Lower lobe of right lung (tissue), 2 donors: Measurements from ENCODE around the gene FERMT3. TPM values are rescaled to one million over a fixed set of nuclear protein-coding genes. Genes with fewer than 3 reads are reported as not detected.

ENCODE experiments used
- ATAC-seq, 2 donors: fragments of 200-7000 bp; cut with Tn5 transposase; one replicate each; pipeline ENCODE4 v1.9.1; 2020 to 2022; ENCODE audit warnings: mild to moderate bottlenecking in 2 of 2, moderate library complexity in 2 of 2
- DNase-seq: peaks from one replicate; pipeline ENCODE4 v3.0.0-alpha.2; 2020
- H3K27ac ChIP-seq: fragments of 200-600 bp; one replicate; pipeline ENCODE4 v1.8.0; 2022
- H3K27me3 ChIP-seq: fragments of 200-600 bp; one replicate; pipeline ENCODE4 v1.8.0; 2022; ENCODE audit warnings: low read depth
- H3K36me3 ChIP-seq: fragments of 200-600 bp; one replicate; pipeline ENCODE4 v1.8.0; 2022; ENCODE audit warnings: mild to moderate bottlenecking
- H3K4me1 ChIP-seq: fragments of 200-600 bp; one replicate; pipeline ENCODE4 v1.8.0; 2022
- H3K4me3 ChIP-seq: fragments of 200-600 bp; one replicate; pipeline ENCODE4 v1.8.0; 2022; ENCODE audit warnings: mild to moderate bottlenecking
- H3K9me3 ChIP-seq: fragments of 200-600 bp; one replicate; pipeline ENCODE4 v1.8.0; 2022
- intact Hi-C: fragments of 100-400 bp; cut with DNase I; formaldehyde crosslinking; loops from one replicate; pipeline ENCODE4 v1.11.0; 2022
- total RNA-seq: library from RNA; stranded (reverse); fragmentation: NEBNext Ultra II Directional; extraction: Animal tissue kit (Norgen Biotek cat#: 25700); gene quantifications from one replicate; pipeline ENCODE4 v1.2.1, GENCODE V29; 2021
- TF ChIP-seq, protein P1 (sequence below): fragments of 200-600 bp; IDR thresholded peaks from one replicate; pipeline ENCODE4 v1.8.0; 2022; ENCODE audit warnings: antibody characterized with exemption, mild to moderate bottlenecking
- donor health status: DM: no; HTN: yes; CAD: no; lungs with severe emphysema.

FERMT3 gene
- total RNA-seq, 1 donor from 2014 or later, result 92.0 TPM

DNA sequence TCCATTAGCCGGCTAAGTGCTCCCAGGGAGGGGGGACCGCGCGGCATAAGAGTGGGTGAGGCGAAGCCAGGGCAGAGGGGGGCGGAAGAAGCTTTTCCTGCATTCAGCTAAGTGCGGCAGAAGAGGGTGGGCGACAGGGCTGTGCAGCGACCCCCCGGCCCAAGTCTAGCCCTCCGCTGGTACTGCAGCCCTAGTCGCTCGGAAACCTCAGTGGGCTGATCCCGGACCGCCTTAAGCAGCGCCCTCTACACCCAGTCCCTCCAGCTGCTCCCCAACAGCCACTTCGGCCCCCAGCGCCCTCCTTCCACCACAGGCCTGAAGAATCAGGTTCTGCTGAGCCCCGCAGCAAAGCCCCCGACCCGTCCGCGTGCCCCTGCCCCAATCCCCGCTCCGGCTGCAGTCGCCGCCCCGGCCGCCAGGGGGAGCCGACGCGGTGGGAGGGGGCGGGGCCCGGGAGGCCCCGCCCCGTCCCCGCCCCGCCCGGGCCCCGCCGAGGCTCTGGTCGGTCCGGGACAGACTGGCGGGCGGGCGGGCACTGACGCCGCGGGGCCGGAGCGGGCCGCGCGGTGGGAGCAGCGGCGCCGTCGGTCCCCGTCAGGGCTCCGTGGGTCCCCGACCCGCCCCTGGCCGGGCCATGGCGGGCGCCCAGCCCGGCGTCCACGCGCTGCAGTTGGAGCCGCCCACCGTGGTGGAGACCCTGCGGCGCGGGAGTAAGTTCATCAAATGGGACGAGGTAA lies 44.7 kb downstream of the FERMT3 start, which contains the start of gene PLCB3:
PLCB3 (plus strand) TSS at position 515 of the 737 bp plus-strand sequence; CDS start at position 635, 120 bp downstream.
- Histone ChIP-seq H3K9me3 (no peaks in the 10 kb centered on the region), H3K36me3 (peaks cover 20% of the 10 kb centered on the region), H3K4me1 (peaks cover 33% of the 10 kb centered on the region), H3K27ac (peak within 1 kb of the TSS; percentile 77), H3K27me3 (no peaks in the 10 kb centered on the region), H3K4me3 (peak within 1 kb of the TSS; percentile 91)
- intact Hi-C loops, result no loop called here
- DNase-seq (peak; percentile 69), ATAC-seq (peak; percentile 78 to 79)
- TF ChIP-seq, protein P1, sequence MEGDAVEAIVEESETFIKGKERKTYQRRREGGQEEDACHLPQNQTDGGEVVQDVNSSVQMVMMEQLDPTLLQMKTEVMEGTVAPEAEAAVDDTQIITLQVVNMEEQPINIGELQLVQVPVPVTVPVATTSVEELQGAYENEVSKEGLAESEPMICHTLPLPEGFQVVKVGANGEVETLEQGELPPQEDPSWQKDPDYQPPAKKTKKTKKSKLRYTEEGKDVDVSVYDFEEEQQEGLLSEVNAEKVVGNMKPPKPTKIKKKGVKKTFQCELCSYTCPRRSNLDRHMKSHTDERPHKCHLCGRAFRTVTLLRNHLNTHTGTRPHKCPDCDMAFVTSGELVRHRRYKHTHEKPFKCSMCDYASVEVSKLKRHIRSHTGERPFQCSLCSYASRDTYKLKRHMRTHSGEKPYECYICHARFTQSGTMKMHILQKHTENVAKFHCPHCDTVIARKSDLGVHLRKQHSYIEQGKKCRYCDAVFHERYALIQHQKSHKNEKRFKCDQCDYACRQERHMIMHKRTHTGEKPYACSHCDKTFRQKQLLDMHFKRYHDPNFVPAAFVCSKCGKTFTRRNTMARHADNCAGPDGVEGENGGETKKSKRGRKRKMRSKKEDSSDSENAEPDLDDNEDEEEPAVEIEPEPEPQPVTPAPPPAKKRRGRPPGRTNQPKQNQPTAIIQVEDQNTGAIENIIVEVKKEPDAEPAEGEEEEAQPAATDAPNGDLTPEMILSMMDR, result peak; percentile 73

DNA sequence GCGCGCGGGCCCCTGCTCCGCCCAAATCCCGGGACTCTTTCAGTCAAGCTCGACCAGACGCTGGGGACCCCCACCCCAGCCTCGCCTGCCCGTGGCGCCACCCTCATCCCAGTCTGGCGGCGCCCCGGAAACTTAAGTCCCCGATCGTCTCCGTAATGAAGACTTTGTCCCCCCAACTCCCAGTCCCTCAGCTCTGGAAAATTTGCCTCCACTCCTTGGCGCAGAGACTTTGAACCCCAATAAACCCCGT lies 45.2 kb downstream of the FERMT3 start:
- peaks cover 33% of the 10 kb centered on the region for H3K4me1 ChIP-seq
- H3K27ac ChIP-seq, result peak overlapping the region; percentile 77
- DNase-seq (no peak), ATAC-seq (no peak)
- peaks cover 25% of the 10 kb centered on the region for H3K36me3 ChIP-seq
- TF ChIP-seq, protein P1, result no peak
- peak overlapping the region; percentile 91 for H3K4me3 ChIP-seq
- intact Hi-C loops, result no loop called here
- H3K27me3 ChIP-seq, result no peaks in the 10 kb centered on the region
- no peaks in the 10 kb centered on the region for H3K9me3 ChIP-seq

DNA sequence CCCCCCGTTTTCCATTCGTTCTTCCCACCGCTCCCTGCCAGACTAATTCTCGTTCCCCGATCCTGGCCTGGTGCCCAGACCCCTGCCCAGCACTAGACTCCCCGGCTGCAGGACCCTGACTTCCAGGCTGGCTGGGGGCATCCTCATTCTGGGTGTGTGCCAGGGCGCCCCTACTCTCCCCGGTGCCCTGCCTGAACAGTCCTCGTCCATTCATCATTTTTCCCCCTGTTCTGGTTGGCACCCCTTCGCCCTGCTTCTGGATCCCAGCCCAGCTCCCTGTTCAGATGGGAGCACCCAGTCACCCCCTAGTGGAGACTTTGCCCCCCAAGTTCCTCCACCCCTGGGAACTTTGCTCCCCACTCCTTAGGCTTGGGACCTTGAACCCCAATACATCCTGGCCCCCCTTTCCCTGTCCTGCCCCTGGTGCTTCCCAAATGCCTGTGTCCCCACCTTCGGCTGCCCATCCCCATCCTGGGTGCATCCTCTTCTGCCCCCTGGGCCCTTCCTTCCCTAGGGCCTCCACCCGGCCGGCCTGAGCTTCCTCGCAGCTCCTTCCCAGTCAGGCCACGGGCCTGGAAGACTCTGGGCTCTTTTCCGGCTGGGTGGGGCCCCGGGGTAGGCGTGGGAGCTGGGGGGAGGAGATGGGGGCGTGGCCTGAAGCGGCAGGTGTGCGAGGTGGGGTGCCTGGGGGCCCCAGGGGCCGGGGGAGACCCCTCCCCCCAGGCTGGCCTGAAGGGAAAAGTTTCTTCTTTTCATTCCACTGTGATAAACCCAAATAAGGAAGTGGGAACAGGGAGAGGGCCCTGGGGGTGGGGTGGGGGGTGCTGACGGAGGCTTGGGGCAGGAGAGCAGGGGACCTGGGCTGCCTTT lies 45.7 kb downstream of the FERMT3 start:
- ATAC-seq (peak; percentile 29 to 69), DNase-seq (peak; percentile 76)
- Histone ChIP-seq H3K9me3 (no peaks in the 10 kb centered on the region), H3K27ac (peak overlapping the region; percentile 77), H3K27me3 (no peaks in the 10 kb centered on the region), H3K4me1 (peaks cover 33% of the 10 kb centered on the region), H3K4me3 (peak overlapping the region; percentile 91), H3K36me3 (peaks cover 31% of the 10 kb centered on the region)
- TF ChIP-seq, protein P1, result no peak
- intact Hi-C loops, result no loop called here

DNA sequence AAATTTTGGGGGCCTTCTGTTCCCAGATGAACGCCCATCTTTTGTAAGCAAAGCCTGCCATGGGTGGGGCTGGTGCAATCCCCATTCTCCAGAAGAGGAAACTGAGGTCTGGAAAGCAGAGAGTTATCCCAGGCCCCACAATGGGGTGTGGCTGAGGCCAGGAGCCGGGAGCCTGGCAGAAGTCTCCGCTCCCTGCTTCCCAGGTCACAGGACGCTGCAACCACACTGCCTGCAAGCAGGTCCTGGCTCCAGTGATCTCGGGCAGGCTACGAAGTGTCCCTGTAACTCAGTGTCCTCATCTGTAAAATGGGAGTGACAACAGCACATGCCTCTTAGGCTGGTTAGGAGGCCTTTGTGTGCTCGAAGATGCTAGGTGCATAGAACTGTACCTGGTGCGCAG lies 46.5 kb downstream of the FERMT3 start:
- H3K9me3 ChIP-seq, result no peaks in the 10 kb centered on the region
- intact Hi-C loops, result no loop called here
- peaks cover 39% of the 10 kb centered on the region for H3K36me3 ChIP-seq
- peak overlapping the region; percentile 91 for H3K4me3 ChIP-seq
- no peaks in the 10 kb centered on the region for H3K27me3 ChIP-seq
- DNase-seq (no peak), ATAC-seq (no peak)
- peak overlapping the region; percentile 77 for H3K27ac ChIP-seq
- peaks cover 26% of the 10 kb centered on the region for H3K4me1 ChIP-seq
- TF ChIP-seq, protein P1, result no peak

DNA sequence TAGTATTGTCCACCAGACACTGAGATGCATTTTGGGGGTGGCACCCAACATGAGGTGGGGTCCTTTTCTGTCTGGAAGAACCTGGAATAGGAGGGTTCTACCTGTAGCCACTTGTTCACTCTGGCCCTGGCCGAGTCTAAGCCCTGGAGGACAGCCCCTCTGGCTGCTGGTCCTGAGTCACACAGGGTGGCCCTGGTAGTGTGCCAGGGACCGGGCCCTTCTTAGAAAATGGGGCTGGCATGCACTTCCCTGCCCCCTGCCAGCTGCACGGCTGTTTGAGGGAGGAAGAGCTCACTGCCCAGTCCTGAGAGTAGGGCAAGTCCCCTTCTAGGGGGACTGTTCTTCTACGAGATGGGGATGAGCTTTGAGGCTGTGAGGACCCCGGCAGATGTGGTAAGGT lies 47.0 kb downstream of the FERMT3 start:
- no peak overlapping the region for H3K4me3 ChIP-seq
- intact Hi-C loops, result no loop called here
- TF ChIP-seq, protein P1, result no peak
- no peak overlapping the region for H3K27ac ChIP-seq
- ATAC-seq (no peak), DNase-seq (no peak)
- H3K9me3 ChIP-seq, result no peaks in the 10 kb centered on the region
- H3K27me3 ChIP-seq, result no peaks in the 10 kb centered on the region
- peaks cover 26% of the 10 kb centered on the region for H3K4me1 ChIP-seq
- peaks cover 43% of the 10 kb centered on the region for H3K36me3 ChIP-seq
